ENCODE results near the gene PHKA1.

- TF ChIP-seq CTCF (IDR thresholded peaks at IDR 0.05), result no peak
- TF ChIP-seq POLR2A (IDR thresholded peaks at IDR 0.05), result no peak
Observed at GRCh38 chrX:72693477-72693876, 20.6 kb downstream of the PHKA1 start.

Data from right lobe of liver (tissue), 4 donors.